ENCODE measurements around the gene HSH2D.

HSH2D gene

GRCh38 chr19:16198370-16198651 lies 54.8 kb downstream of the HSH2D start:
- no peak for FAIRE-seq

GRCh38 chr19:16199275-16199932 lies 55.9 kb downstream of the HSH2D start:
- FAIRE-seq, result no peak

- no peak for FAIRE-seq
Observed at GRCh38 chr19:16200038-16201010, 56.8 kb downstream of the HSH2D start.

- no peak for FAIRE-seq
Observed at GRCh38 chr19:16201011-16201391, 57.5 kb downstream of the HSH2D start.

- no peak for FAIRE-seq
Observed at GRCh38 chr19:16202320-16203255, 59.1 kb downstream of the HSH2D start.

- no peak for FAIRE-seq
Observed at GRCh38 chr19:16203256-16204004, 59.9 kb downstream of the HSH2D start.

GRCh38 chr19:16204005-16204294 lies 60.5 kb downstream of the HSH2D start:
- FAIRE-seq, result no peak

- no peak for FAIRE-seq
Observed at GRCh38 chr19:16205205-16206045, 61.9 kb downstream of the HSH2D start.

- FAIRE-seq, result no peak
Observed at GRCh38 chr19:16206046-16206605, 62.6 kb downstream of the HSH2D start.

GRCh38 chr19:16206637-16207036 lies 63.2 kb downstream of the HSH2D start:
- FAIRE-seq, result no peak

GRCh38 chr19:16207063-16207462 lies 63.6 kb downstream of the HSH2D start:
- no peak for FAIRE-seq

- no peak for FAIRE-seq
Observed at GRCh38 chr19:16207490-16208025, 64.1 kb downstream of the HSH2D start.

Measured in islet of Langerhans (tissue), 1 donor.